Stomach smooth muscle (tissue), 2 donors: ENCODE measurements around the gene ST3GAL2.
"Not testable (repeated sequence)": the region's sequence is repeated elsewhere in the genome, so short reads cannot be mapped to it uniquely, and the experiment has no call there.

Experiments
- H3K27ac ChIP-seq: one replicate; pipeline ENCODE4 v1.7.0; 2013; ENCODE audit warnings: mild to moderate bottlenecking, low read length, inconsistent platforms
- H3K27me3 ChIP-seq, 2 donors: one replicate each; pipeline ENCODE4 v1.7.0; 2013; ENCODE audit warnings: low read length in 2 of 2; ENCODE audit not compliant: insufficient read depth in 2 of 2, control insufficient read depth in 1 of 2
- H3K36me3 ChIP-seq, 2 donors: one replicate each; pipeline ENCODE4 v1.7.0; 2013; ENCODE audit warnings: low read length in 2 of 2; ENCODE audit not compliant: control insufficient read depth in 2 of 2, insufficient read depth in 2 of 2
- H3K4me1 ChIP-seq: one replicate; pipeline ENCODE4 v1.7.0; 2013; ENCODE audit warnings: low read length; ENCODE audit not compliant: control insufficient read depth, insufficient read depth
- H3K4me3 ChIP-seq, 2 donors: one replicate each; pipeline ENCODE4 v1.7.0; 2013; ENCODE audit warnings: low read length in 2 of 2
- H3K9ac ChIP-seq, 2 donors: one replicate each; pipeline ENCODE4 v1.7.0; 2013; ENCODE audit warnings: low read length in 2 of 2, mild to moderate bottlenecking in 1 of 2
- H3K9me3 ChIP-seq, 2 donors: one replicate each; pipeline ENCODE4 v1.7.0; 2013; ENCODE audit warnings: low read length in 2 of 2; ENCODE audit not compliant: control insufficient read depth in 2 of 2
- donor health status: healthy.
- donor health status: Pancreatic carcinoma.

Gene ST3GAL2

GRCh38 chr16:70349783-70350182 lies 89.1 kb downstream of the ST3GAL2 start:
- Histone ChIP-seq H3K4me1 (peaks cover 15% of the 10 kb centered on the region), H3K27me3 (no peaks in the 10 kb centered on the region), H3K9ac (no peak overlapping the region), H3K4me3 (no peak overlapping the region), H3K27ac (no peak overlapping the region), H3K9me3 (no peaks in the 10 kb centered on the region), H3K36me3 (peaks cover 3 to 7% of the 10 kb centered on the region in 2 donors)

GRCh38 chr16:70348991-70349390 lies 89.9 kb downstream of the ST3GAL2 start:
- no peak overlapping the region for H3K4me3 ChIP-seq
- H3K36me3 ChIP-seq = peaks cover 3 to 5% of the 10 kb centered on the region in 2 donors
- H3K4me1 ChIP-seq = peaks cover 15% of the 10 kb centered on the region
- H3K9me3 ChIP-seq = no peaks in the 10 kb centered on the region
- H3K27ac ChIP-seq = no peak overlapping the region
- no peak overlapping the region for H3K9ac ChIP-seq
- no peaks in the 10 kb centered on the region for H3K27me3 ChIP-seq

GRCh38 chr16:70345840-70346239 lies 93.1 kb downstream of the ST3GAL2 start:
- Histone ChIP-seq H3K4me3 (peak overlapping the region; percentile 40 to 100), H3K27ac (peak overlapping the region; percentile 95), H3K4me1 (peaks cover 15% of the 10 kb centered on the region), H3K9ac (peak overlapping the region; percentile 88 to 99), H3K36me3 (peaks cover 0 to 2% of the 10 kb centered on the region in 2 donors), H3K9me3 (no peaks in the 10 kb centered on the region), H3K27me3 (no peaks in the 10 kb centered on the region)

GRCh38 chr16:70342016-70342415 lies 96.9 kb downstream of the ST3GAL2 start:
- no peaks in the 10 kb centered on the region for H3K27me3 ChIP-seq
- no peak overlapping the region for H3K27ac ChIP-seq
- peaks cover 7% of the 10 kb centered on the region for H3K4me1 ChIP-seq
- no peak overlapping the region for H3K4me3 ChIP-seq
- H3K9ac ChIP-seq = no peak overlapping the region
- no peaks in the 10 kb centered on the region for H3K9me3 ChIP-seq
- H3K36me3 ChIP-seq = no peaks in the 10 kb centered on the region

GRCh38 chr16:70341600-70341999 lies 97.3 kb downstream of the ST3GAL2 start:
- Histone ChIP-seq H3K9me3 (no peaks in the 10 kb centered on the region), H3K4me3 (no peak overlapping the region), H3K9ac (no peak overlapping the region), H3K27me3 (no peaks in the 10 kb centered on the region), H3K36me3 (no peaks in the 10 kb centered on the region), H3K4me1 (peaks cover 7% of the 10 kb centered on the region), H3K27ac (no peak overlapping the region)

- Histone ChIP-seq H3K27me3 (no peaks in the 10 kb centered on the region), H3K4me3 (no peak overlapping the region), H3K9me3 (no peaks in the 10 kb centered on the region), H3K4me1 (no peaks in the 10 kb centered on the region), H3K27ac (no peak overlapping the region), H3K9ac (no peak overlapping the region), H3K36me3 (peaks cover 9 to 13% of the 10 kb centered on the region in 2 donors)
These were observed 101.1 kb downstream of the ST3GAL2 start for GRCh38 chr16:70337814-70338213.

- H3K9me3 ChIP-seq, H3K27ac ChIP-seq, H3K27me3 ChIP-seq, H3K9ac ChIP-seq, H3K4me1 ChIP-seq, H3K4me3 ChIP-seq: not testable (repeated sequence)
- peaks cover 23 to 24% of the 10 kb centered on the region in 2 donors for H3K36me3 ChIP-seq
These were observed 106.2 kb downstream of the ST3GAL2 start for GRCh38 chr16:70332728-70333127.

- H3K27ac ChIP-seq = no peak overlapping the region
- H3K4me1 ChIP-seq = no peaks in the 10 kb centered on the region
- H3K27me3 ChIP-seq = no peaks in the 10 kb centered on the region
- no peak overlapping the region for H3K4me3 ChIP-seq
- H3K36me3 ChIP-seq = peaks cover 23 to 24% of the 10 kb centered on the region in 2 donors
- H3K9ac ChIP-seq = no peak overlapping the region
- no peaks in the 10 kb centered on the region for H3K9me3 ChIP-seq
These were observed 107.1 kb downstream of the ST3GAL2 start for GRCh38 chr16:70331588-70332358.

- Histone ChIP-seq H3K9me3 (no peaks in the 10 kb centered on the region), H3K4me1 (no peaks in the 10 kb centered on the region), H3K4me3 (no peak overlapping the region), H3K36me3 (peaks cover 23 to 24% of the 10 kb centered on the region in 2 donors), H3K27ac (no peak overlapping the region), H3K9ac (no peak overlapping the region), H3K27me3 (no peaks in the 10 kb centered on the region)
These were observed 107.8 kb downstream of the ST3GAL2 start for GRCh38 chr16:70331091-70331490.
